NCI-H128 (cell line): Measurements from ENCODE around the gene ARID1B.
"Not testable (repeated sequence)": the region's sequence is repeated elsewhere in the genome, so short reads cannot be mapped to it uniquely, and the experiment has no call there.

Experiments
- DNase-seq: peaks from one replicate; lab custom pipeline; 2025; ENCODE audit not compliant: unreplicated experiment; lab: John Stamatoyannopoulos, UW

The ARID1B gene

DNA sequence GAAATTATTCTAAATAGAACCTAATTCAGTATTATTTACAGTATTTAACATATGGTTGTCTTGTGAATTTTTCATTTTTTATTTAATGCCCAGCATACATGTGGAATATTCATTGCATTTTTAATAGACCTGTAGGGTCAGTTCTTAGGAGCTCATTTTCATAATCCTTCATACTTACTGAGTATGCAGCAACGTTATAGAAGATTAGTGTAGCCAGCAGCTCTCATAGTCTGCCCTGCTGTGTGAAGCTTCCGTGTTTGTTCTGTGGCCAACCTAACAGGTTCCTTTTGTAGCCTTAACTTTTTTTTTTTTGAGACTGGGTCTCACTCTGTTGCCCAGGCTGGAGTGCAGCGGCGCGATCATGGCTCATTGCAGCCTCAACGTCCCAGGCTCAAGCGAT, 261.4 kb downstream of the ARID1B start:
- DNase-seq: no peak

DNA sequence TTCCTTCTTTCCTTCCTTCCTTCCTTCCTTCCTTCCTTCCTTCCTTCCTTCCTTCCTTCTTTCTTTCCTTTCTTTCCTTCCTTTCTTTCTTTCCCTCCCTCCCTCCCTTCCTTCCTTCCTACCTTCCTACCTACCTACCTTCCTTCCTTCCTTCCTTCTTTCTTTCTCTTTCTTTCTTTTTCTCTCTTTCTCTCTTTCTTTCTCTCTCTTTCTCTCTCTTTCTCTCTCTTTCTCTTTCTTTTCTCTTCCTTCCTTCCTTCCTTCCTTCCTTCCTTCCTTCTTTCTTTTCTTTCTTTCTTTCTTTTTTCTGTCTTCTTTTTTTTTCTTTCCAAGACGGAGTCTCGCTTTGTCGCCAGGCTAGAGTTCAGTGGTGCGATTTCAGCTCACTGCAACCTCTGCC, 262.5 kb downstream of the ARID1B start:
- not testable (repeated sequence) for DNase-seq

DNA sequence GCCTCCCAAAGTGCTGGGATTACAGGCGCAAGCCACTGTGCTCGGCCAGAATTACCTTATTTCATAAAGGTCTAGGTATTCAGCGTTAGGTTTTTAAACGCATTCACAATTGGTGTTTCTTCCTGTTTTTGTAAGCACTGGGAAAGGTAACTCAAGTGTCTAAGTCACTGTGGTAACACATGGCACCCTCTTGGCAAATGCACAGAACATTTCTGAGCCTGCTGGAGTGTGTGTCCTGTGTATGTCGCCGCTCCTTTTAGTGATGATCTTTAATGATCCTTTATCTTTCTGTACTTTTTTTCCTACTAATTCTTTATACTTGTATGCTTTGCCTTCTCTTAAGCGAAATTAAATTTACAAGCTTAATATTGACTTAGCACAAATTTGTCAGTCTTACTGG, 263.0 kb downstream of the ARID1B start:
- DNase-seq: no peak

DNA sequence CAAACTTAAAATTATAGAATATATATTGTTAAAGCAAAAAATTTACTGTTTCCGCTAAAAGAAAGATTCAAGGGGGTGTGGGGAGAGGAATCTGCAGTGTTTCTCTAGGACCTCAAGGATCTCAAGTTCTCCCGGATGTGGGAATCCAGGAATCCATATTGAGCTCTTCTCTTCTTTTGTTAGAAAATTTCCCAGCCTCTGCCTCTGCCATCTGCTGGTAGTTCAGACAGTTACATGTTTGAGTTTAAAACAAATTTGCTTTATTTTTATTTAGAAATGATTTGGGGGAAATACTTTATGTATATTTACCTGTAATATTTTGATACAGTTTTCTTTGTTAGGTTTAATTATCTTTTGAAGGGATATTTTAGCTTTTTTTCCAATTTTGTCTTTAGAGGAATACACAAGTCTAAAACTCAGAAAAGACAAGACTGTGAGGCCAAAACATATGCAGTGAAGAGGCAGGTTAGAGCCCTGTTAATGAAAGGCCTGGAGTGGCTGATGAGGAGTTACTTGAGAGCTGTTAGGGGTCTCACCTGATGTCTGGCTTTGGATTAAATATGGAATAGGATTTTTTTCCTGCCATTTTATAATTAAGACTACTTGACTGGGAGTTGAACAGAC, 268.8 kb downstream of the ARID1B start:
- DNase-seq: no peak

DNA sequence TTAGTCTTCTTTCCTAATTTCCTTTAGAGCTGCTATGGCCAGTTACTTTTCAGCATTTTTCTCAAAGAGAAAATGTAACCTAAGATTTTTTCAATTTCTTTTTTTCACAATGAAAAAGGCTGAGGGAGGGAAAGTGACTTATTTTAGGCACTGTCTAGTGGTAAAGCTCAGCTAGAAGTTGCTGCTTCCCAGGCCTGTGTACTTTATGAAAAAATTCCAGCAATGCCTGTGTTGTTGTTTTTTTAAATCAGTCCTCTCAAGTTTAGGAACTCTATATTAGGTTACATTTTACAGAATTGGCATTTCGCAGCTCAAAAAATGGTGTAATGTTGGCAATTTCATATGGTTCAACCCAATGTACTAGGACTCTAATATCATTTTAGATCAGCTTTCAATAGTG, 269.6 kb downstream of the ARID1B start:
- no peak for DNase-seq

DNA sequence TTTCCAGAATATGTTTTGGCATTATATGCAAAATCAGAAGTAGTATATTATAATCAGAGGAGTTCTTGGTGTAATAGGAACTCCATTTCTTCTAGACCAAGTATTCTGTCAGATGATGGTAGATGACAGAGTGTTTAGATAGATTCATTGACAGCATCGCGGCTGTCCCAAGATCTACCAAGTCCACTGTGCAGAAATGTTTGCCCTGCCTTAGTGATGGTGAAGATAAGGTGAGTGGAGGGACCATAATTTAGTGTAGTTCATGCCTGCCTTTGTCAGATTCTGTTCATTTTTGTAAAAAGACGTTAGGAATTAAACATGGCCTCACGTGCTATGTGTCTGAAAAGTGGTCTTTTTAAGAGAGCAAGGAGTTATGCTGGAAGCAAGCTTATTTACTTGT, 270.1 kb downstream of the ARID1B start:
- no peak for DNase-seq

DNA sequence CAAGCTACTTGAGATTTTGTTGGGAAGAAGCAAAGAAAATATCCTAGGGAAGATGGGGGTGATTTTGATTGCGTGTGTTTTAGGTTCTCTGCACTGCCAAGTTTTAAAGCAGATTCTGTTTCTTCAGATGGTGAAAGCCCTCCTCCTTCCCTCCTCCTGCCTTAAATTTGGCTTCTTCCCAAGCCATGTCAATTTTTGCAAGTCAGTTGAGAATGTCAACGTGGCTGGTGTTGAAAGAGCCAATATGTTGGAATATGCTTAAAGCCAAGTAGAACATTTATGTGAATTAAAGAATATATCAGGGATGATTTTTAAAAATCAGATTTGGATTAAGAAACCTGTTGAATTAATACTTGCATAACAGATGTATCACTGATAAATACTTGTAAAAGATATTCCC, 270.8 kb downstream of the ARID1B start:
- no peak for DNase-seq

DNA sequence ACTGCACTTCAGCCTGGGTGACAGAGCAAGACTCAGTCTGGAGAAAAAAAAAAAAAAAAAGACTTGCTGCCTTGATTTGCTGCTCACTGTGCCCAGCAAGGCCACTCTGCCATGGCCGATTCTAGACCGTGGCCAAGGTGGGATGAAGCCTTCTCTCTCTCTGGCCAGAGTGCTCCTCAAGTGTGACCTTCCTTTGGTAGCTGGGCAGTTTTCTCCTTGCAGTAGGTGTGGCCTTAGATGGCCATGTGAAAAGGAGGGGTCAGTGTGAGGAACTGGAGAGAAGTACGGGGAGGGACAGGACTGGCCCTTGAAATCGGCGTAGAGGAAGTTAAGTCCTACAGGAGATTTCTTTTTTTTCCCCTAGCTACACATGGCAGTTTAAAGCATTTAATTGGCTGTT, 272.0 kb downstream of the ARID1B start:
- DNase-seq: no peak

DNA sequence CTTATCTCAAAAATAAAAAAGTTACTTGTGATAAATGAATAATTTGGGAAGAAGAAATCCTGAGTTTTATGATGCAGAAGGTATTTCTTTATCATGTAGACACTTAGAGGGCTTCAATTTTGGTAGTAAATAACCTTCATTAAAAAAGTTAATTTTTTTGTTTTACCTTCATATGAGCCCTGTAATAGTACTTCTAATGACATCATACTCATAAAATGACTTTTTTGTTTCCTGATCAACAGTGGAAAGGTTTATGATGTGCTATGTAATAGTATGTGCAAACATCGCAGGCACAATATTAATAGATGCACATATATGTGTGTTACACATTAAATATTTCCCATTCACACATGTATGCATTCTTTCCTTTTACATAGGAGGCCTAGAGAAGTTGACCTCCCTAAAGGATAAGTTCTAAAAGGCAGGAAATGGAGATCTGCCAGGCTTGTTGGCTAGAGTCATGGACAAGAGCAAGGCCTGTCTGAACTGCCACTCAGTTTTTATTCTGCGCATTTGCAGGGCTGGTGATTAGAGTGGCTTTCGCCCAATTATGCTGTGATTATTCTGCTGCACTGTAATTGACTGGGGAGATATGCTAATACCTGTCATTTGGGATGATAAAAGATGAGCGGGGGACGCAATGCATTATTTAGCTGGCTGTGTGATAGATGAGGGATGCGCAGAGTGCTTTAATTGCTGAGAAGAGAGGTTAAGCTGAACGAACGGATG, 273.5 kb downstream of the ARID1B start:
- DNase-seq: no peak

DNA sequence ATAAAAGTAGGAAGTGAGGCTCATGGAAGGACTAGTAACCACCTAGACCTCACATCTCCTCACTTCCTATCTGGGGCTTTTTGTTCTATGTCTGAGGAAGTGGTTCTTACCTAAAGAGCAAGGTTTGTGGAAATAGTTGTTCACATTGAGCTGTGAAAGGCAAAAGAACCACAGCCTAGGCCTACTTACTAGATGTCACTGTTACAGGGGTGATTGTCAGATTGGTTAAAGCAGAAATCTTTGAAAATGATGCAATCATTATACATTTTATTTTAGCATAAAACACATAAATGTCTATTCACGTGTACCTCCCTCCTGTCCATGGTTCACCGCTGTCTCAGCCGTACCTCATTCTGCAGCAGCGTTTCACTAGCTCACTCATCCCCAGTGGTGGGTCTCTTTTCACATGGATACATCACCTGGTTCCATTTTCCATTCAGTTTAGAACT, 277.4 kb downstream of the ARID1B start:
- DNase-seq: no peak

DNA sequence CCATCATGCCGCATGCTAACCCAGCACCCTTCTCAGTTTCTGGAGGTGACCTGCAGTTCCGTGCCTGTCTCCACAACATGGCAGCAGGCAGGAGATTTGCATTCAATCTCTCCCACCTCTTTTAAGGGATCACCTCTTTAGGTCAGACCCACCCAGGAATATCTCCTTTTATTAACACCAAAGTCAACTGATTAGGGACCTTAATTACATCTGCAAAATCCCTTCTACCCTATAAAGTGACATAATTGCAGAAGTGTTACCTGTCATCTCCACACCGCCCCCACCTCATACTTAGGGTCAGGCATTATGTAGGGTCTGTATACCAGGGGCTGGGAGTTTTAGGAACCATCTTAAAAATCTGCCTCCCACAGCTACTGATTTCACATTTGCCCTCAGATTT, 278.7 kb downstream of the ARID1B start:
- no peak for DNase-seq

DNA sequence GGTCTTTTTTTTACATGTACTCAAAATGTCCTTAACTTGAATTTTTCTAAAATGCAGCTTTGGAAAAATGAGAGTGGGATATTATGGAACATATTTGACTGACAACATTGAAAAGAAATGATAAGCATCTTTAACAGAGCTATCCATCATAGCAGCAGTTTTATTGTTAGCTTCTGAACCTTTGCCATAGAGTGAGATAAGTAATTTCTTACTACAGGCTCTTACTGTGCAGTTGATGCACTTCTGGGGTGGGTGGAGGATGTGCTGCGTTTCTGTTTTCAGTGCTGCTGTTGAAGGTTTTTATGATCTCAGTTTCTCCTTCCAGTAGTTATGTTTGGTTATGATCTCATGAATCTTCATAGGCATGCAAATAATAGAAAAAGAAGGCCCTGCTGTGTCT, 279.1 kb downstream of the ARID1B start:
- DNase-seq: no peak

DNA sequence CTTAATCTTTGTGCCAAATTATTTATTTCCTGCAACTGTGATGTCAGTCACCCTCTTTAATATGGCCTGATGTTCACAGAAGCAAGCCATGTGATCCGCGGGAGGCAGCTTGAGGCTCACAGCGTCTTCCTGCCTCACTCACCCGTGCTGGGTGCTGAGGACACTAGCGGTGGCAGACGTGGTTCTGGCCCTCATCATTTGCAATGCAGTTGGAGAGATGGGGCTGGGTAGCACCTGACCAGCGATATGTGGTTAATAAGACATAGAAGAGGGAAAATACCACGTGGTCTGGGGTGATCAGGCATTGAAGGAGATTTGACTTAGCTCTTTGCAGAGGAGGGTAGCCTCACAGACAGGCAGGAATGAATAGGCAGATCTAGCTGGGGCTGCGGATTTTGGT, 281.4 kb downstream of the ARID1B start:
- DNase-seq: no peak

DNA sequence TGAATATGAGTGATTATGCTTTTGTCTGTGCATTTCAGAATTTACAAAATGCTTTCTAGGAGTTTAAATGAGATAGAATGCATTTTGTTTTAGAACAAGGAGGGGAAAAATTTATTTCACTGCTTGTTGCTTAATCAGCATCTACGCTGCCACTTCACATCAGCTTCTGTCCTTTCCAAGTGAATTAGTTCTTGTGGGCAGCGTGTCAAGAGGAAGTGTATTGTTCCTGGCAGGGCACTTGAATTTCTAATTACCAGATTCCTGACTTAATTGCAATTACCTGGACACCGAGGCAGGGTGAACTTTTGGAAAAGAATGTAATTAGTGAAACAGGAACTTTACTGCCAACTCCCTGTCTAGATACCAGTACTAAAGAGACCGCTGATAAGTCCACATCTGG, 282.6 kb downstream of the ARID1B start:
- DNase-seq: no peak

DNA sequence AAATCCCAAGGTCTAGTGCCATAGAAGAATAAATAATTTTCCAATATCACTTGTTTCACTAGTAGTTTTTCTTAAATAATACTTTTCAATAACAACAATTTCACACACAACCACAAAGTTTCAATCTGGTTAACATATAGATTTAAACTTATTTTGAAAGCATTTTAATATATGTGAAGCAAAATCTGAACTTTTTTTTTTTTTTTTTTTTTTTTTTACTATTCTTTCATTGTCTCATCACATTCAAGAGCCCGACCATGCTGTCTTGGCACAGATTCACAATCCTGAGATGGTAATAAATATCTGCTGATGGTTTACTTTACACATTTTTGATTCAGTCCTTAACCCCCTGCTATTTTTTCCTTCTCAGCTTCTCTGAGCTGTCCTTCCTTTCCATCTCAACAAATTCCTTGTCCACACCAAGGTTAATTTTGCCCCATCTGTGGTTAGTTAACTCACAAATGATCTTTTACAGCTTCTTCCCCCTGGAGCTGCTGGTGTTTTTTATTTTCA, 283.3 kb downstream of the ARID1B start:
- no peak for DNase-seq

DNA sequence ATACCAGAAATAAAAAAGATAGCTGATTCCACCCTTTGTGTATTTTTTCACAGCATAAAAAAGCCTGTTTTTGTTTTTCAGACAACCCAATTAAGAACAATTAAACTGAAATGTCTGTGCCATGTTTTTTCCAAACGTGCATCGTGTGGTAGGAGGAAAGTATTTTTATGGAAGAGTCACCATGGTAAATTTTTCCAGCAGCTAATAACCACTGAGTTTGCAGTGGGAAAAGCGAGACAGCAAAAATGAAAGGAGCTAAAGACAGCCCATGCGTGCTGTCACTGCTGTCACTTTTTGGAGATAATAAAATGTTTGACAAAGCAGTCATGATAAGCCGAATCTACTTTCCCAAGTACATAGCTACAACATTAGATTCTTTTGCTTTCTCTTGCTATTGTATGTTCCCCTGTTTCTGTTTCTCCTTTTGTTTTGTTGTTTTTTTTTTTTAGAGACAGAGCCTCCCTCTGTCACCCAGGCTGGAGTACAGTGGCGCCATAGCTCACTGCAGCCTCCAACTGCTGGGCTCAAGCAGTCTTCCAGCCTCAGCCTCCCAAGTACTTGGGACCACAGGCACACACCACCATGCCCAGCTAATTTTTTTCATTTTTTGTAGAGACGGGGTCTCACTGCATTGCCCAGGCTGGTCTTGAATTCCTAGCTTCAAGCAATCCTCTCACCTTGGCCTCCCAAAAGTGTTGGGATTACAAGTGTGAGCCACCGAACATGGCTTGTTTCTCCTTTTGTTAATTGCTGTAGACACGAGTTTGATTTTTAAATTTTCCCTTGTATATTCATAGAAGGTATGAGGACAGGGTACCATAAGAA, 284.8 kb downstream of the ARID1B start:
- no peak for DNase-seq

DNA sequence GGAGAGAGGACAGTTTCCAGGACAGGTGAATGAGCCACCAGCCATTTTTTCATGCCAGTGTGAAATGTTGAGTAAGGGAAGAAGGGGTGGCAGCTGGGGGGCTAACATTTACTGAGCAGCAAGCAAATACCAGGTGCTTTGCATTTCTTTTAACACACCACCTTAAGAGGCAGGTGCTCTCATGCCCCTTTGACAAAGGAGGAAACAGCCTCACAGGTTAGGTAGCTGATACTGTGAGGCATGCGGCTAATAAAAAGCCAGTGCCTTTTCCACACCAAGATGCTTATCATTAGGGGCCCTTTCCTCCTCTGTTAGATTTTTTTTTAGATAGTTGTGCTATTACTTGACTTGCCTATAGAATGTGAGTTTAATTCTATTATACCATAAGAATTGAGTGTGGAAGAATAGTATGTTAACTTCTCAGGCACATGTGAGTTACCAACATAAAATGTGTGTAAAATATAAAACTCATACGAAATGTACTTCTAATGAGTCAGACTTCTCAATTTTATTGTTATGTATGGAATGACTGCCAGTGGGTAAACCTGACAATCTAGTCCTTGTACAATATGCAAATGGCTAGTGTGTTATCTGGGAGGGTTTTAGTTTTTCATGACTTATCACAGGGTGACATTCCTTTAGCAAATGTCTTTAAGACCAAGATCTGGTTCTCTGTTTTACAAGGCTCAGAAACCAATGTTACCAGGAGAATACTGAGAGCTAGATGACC, 286.2 kb downstream of the ARID1B start:
- no peak for DNase-seq

DNA sequence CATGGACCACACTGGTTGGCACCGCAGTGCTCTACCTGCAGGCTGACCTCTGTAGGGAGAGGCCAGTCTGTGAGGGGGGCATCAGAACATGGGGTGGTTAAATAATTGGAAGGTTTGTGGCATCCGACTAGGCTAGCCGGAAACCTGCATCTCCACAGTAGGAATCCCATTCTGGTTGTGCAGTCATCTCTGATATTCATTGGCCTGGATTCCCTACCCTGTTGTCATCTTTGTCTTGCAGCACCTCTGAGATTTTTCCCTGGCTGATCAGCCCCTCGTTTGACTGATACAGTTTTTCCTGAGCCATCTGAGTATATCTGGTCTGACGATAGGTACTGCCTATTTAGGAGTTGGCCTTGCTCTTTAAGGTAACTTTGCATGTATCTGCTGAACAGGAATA, 286.7 kb downstream of the ARID1B start:
- DNase-seq: no peak

DNA sequence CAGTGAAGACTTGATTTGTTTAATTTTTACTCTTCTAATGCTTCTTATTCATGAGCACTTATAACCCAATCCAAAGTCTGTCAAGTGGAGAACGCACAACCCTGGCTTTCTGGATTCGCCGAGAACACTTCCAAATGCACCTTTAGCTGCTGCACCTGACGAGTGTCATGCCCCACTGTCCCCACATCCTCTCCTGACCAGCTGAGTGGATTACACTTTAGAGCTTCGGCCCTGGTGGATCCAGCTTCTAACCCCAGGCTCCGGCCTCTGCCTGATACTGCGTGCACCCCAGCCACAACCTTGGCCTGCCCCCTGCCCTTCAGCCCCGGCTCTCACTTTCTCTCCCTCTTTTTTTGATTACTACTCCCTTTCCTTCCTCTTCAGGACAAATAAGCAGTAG, 287.3 kb downstream of the ARID1B start:
- no peak for DNase-seq

DNA sequence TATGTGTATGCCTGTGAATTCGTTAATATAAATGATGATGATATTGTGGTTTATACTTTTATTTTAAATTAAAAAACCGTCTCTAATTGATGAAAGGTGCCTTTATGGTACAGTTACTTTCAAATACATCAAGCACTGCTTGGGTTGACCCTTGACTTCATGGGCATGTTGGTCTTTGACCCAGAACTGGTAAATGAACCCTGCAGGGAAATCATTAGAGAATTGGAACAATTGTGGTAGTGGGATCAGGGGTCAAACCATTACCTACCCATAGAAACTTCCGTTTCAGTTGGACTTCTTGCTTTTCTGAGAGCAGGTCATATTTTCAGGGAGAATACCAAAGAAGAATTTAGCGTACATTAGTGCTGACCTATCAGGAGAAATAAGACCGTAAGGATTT, 288.2 kb downstream of the ARID1B start:
- DNase-seq: no peak

DNA sequence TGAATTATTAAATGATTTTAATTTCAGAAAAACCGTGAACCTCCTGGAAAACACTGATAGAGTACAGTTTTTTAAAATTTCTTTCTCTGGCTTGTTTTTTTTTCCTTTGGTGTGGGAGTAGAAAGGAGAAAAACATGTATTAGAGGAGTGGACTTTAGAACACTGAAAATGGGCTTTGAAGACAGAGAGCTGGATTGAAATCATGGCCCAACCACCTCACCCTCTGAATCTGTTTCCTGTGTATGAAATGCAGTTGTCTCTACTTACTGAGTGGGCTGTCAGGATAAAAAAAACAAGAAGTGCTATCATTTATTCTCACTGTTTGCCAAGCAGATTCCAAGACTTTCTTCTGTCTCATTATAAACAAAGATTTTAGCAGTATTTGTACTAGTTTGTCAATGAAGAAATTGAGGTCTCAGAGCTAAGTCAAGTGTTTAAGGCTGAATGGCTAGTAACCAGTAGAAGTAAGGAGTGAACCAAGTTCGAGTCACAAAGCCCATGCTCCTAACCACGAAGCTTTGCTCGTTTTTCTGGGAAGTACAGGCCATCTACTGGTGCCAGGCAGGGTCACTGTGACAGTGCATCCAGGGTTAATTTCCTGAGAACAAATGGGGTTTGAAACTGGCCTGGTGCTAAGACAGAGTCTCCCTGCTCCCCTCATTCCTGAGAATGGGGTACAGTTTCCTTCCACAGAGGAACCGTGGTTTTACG, 289.8 kb downstream of the ARID1B start:
- no peak for DNase-seq
